GM18505 (cell line): ENCODE data around the gene KRTAP10-1.
"Not testable (repeated sequence)": the region's sequence is repeated elsewhere in the genome, so short reads cannot be mapped to it uniquely, and the experiment has no call there.

Experiments
- ATAC-seq: cut with Tn5 transposase; IDR thresholded peaks from one replicate; pipeline ENCODE4 v1.9.1; 2021; ENCODE audit not compliant: unreplicated experiment
- POLR2A ChIP-seq: IDR thresholded peaks from 4 replicates; pipeline ENCODE4 v1.6.1; 2011; ENCODE audit warnings: borderline replicate concordance; ENCODE audit not compliant: insufficient read depth, insufficient read length; ENCODE audit errors: extremely low read depth

Gene KRTAP10-1

DNA sequence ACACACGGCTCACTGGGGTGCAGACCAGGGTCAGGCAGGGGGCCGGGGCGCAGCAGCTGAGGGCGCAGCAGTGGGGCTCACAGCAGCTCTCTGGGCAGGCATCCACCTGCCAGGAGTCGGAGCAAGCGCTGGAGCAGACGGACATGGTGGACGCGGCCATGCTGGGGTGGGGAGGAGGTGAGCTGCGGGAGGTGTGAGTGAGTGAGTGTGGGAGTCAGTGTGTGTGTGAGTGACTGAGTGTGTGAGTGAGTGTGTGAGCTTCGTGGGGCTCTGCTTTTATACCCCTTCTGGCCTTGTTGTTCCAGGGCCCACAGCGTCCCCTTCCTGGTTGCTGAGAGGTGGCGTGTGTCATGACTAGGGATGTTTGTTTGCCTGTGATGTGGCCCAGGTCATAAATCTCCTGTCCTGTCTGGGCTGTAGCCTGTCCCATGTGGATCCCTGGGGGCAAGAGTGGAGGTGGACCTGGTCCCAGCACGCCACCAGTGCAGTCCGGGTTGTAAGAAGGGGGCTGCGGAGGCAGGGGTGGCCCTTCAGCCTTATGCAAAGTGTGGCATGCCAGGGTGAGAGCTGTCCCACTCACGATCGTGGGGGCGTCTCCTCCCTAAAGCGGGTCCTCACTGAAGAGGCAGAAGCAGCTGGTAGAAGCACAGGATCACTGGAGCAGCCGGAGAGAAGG lies at the start of gene KRTAP10-1:
Gene KRTAP10-1 (minus strand): TSS at position 205 of the 676 bp plus-strand sequence. CDS start 45 bp downstream, at position 160.
- TF ChIP-seq POLR2A, result no peak
- ATAC-seq, result no peak

- no peak for ATAC-seq
- TF ChIP-seq POLR2A, result no peak
Observed at GRCh38 chr21:44589094-44589493, 49.1 kb upstream of the KRTAP10-1 start.

- no peak for TF ChIP-seq POLR2A
- no peak for ATAC-seq
Observed at GRCh38 chr21:44585892-44586291, 45.9 kb upstream of the KRTAP10-1 start.

DNA sequence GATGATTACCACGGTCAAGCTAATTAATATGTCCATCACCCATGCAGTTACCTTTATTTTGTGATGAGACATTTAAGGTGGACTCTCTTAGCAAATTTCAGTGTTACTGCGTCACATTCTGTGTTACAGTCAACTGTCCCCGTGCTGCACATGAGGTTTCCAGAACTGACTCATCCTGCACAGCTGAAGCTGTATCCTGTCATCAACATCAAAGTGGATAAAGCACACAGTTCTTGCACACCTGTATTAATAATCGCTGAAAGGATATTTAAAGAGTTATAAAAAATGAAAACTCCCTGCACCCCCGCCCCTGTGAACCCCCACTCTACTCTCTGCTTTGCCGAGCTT lies 43.8 kb upstream of the KRTAP10-1 start:
- ATAC-seq, result no peak
- no peak for TF ChIP-seq POLR2A

- TF ChIP-seq POLR2A, result no peak
- ATAC-seq, result no peak
Observed at GRCh38 chr21:44583089-44583799, 43.2 kb upstream of the KRTAP10-1 start.

DNA sequence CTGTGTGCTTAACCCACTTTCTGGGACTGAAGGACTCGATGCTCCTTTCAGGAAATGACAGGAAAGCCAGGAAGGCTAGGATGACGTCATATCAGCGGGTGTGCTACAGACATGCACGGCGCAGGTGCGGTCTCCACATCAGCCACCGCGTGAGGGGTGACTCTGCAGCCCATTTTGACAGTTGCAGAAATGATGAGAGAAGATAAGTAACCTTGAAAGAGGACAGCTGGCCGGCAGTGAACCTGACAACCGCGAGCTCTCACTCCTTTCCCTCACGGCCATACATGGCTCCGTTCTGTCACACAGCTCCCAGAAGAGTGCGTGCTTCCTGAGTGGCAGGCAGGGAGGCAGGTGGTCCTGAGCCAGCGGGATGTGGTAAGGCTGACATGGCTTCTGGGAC lies 42.1 kb upstream of the KRTAP10-1 start:
- no peak for TF ChIP-seq POLR2A
- ATAC-seq, result no peak

DNA sequence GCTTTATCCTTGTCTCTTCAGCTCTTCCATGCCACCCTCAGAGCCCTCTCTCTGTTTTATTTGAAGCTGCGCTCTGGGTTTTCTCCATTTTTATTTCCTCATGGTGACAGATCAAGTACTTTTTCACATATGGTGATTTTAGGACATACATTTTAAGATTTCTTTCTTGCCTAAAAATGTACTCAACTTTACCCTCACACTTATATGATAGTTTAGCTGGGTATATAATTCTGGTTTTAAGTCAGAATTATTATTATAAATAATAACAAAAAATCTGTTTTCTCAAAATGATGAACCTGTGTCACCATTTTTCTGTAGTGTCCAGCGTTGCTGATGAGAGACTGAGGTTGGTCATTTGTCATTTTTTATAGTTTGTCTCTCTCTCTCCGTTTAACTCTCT lies 41.2 kb upstream of the KRTAP10-1 start:
- ATAC-seq, result no peak
- no peak for TF ChIP-seq POLR2A

DNA sequence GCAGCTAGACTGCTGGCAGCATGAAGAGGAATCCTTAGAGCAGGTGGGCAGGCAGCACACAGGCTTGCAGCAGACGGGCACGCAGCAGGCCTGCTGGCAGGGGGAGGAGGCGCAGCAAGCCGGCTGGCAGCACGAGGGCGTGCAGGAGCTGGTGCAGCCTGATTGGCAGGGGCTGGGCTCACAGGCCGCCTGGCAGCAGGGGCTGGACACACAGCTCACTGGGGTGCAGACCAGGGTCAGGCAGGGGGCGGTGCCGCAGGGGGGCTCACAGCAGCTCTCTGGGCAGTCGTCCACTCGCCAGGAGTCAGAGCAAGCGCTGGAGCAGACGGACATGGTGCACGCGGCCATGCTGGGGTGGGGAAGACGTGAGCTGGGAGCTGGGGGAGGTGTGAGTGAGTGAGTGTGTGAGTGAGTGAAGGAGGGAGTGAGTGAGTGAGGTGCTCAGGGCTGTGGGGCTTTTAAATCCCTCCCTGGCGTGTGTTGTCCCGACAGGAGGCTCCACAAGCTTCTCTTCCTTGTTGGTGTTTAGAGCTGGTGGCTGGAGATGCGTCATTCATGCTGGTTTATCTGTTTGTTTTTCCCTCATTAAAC lies 40.3 kb upstream of the KRTAP10-1 start, which contains the start of gene KRTAP10-5:
Gene KRTAP10-5 (minus strand): TSS at position 374 of the 591 bp plus-strand sequence. CDS start 26 bp downstream, at position 348.
- not testable (repeated sequence) for ATAC-seq

DNA sequence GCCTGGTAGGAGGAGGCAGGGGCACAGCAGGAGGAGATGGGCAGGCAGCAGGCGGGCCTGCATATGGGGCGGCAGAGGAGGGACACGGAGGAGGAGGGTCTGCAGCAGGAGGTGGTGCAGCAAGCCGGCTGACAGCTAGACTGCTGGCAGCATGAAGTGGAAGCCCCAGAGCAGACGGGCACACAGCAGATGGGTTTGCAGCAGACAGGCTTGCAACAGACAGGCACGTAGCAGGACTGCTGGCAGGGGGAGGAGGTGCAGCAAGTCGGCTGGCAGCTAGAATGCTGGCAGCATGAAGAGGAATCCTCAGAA lies 39.8 kb upstream of the KRTAP10-1 start:
- no peak for ATAC-seq

GRCh38 chr21:44579056-44579832 lies 39.2 kb upstream of the KRTAP10-1 start:
- no peak for ATAC-seq
- TF ChIP-seq POLR2A, result no peak

More for the DNA sequence above, 39.8 kb upstream of the KRTAP10-1 start:
- TF ChIP-seq POLR2A, result no peak

GRCh38 chr21:44578371-44579055 lies 38.5 kb upstream of the KRTAP10-1 start:
- no peak for TF ChIP-seq POLR2A
- no peak for ATAC-seq

- no peak for TF ChIP-seq POLR2A
- ATAC-seq, result no peak
Observed at GRCh38 chr21:44576025-44576420, 36.0 kb upstream of the KRTAP10-1 start.

- no peak for ATAC-seq
- no peak for TF ChIP-seq POLR2A
Observed at GRCh38 chr21:44575307-44576024, 35.5 kb upstream of the KRTAP10-1 start.
